Endothelial cell of umbilical vein (primary cell): ENCODE measurements around the gene UBD. TPM values are rescaled to one million over a fixed set of nuclear protein-coding genes. Genes with fewer than 3 reads are reported as not detected.

Experiments
- BruUV-seq: library from RNA; stranded (reverse); fragments of 400-500 nt; replicated peaks from 2 replicates; lab custom pipeline; 2021; lab: Mats Ljungman, UMichigan
- CTCF ChIA-PET: fragments of 300-600, 350-600 bp; sonication (Branson Sonifier 250); formaldehyde crosslinking; loops from one replicate; lab custom pipeline; 2021; ENCODE audit warnings: antibody characterized with exemption, inconsistent platforms; lab: Charles Lee
- POLR2A ChIA-PET: fragments of 300-600, 350-600 bp; sonication (Branson Sonifier 250); formaldehyde crosslinking; loops from one replicate; lab custom pipeline; 2021; ENCODE audit warnings: antibody characterized with exemption, inconsistent platforms; lab: Charles Lee
- DNase-seq: peaks from one replicate; pipeline ENCODE4 v3.0.0-alpha.2; 2011; ENCODE audit warnings: low read depth, low spot score
- FAIRE-seq: peaks from 2 replicates; lab custom pipeline; 2011; peaks lifted over from hg19 to GRCh38; lab: Jason Lieb, UNC
- H2AFZ ChIP-seq: 2 replicates; pipeline ENCODE4 v1.6.0; 2012; ENCODE audit warnings: low read depth, low read length, control low read depth, inconsistent platforms
- H3K27ac ChIP-seq: 2 replicates; pipeline ENCODE4 v1.5.1; 2011; ENCODE audit warnings: low read depth, mild to moderate bottlenecking, control low read depth, low read length, moderate library complexity; ENCODE audit not compliant: insufficient read depth
- H3K27me3 ChIP-seq, 2 experiments: 2 replicates each; pipeline versions ENCODE4 v1.6.0 to v1.6.1; 2011; ENCODE audit warnings: low read length in 2 of 2, mixed read lengths in 1 of 2; ENCODE audit not compliant: control insufficient read depth in 2 of 2, insufficient read depth in 2 of 2
- H3K36me3 ChIP-seq, 2 experiments: 2 replicates in 1 of 2; 3 replicates in 1 of 2; pipeline ENCODE4 v1.5.1; 2011; ENCODE audit warnings: low read length in 2 of 2, mild to moderate bottlenecking in 1 of 2, moderate library complexity in 1 of 2; ENCODE audit not compliant: control insufficient read depth in 2 of 2, insufficient read depth in 2 of 2; ENCODE audit errors: extremely low read depth in 1 of 2
- H3K4me1 ChIP-seq: 3 replicates; pipeline ENCODE4 v1.5.1; 2011; ENCODE audit warnings: mild to moderate bottlenecking, low read length; ENCODE audit not compliant: control insufficient read depth, insufficient read depth; ENCODE audit errors: extremely low read depth
- H3K4me2 ChIP-seq: 2 replicates; pipeline ENCODE4 v1.6.1; 2011; ENCODE audit warnings: low read length, control low read depth, mixed read lengths; ENCODE audit not compliant: insufficient read depth
- H3K4me3 ChIP-seq, 3 experiments: fragments of 200-600 bp in 1 of 3; sonication (generic), shearing (Covaris generic) in 1 of 3; replicated peaks in 1 of 3; 2 replicates each; pipeline ENCODE4 v1.5.1; 2011 to 2016; ENCODE audit warnings: control low read depth in 3 of 3, low read length in 3 of 3, mild to moderate bottlenecking in 2 of 3, inconsistent platforms in 1 of 3, low read depth in 1 of 3, moderate library complexity in 1 of 3; ENCODE audit not compliant: insufficient read depth in 1 of 3
- H3K79me2 ChIP-seq: 2 replicates; pipeline ENCODE4 v1.6.0; 2012; ENCODE audit warnings: low read length, inconsistent platforms; ENCODE audit not compliant: control insufficient read depth, insufficient read depth
- H3K9ac ChIP-seq: replicated peaks from 2 replicates; pipeline ENCODE3; 2011; ENCODE audit warnings: low read length, control low read depth; ENCODE audit not compliant: insufficient read depth; ENCODE audit errors: extremely low read depth
- H3K9me1 ChIP-seq: replicated peaks from 3 replicates; pipeline ENCODE4 v1.6.0; 2011; ENCODE audit warnings: mild to moderate bottlenecking, low read length; ENCODE audit not compliant: control insufficient read depth, insufficient read depth; ENCODE audit errors: extremely low read depth
- H3K9me3 ChIP-seq: replicated peaks from 2 replicates; pipeline ENCODE4 v1.5.1; 2012; ENCODE audit warnings: low read length, inconsistent platforms; ENCODE audit not compliant: control insufficient read depth, insufficient read depth
- H4K20me1 ChIP-seq: replicated peaks from 2 replicates; pipeline ENCODE3; 2011; ENCODE audit warnings: mild to moderate bottlenecking, low read length; ENCODE audit not compliant: control insufficient read depth, insufficient read depth; ENCODE audit errors: extremely low read depth
- CTCF ChIP-seq, 2 donors: IDR thresholded peaks; 1 replicate in 1 of 2; 2 replicates in 1 of 2; pipeline ENCODE4 v1.5.1; 2011; ENCODE audit warnings: low read length in 2 of 2, mild to moderate bottlenecking in 2 of 2, moderate library complexity in 2 of 2, control low read depth in 1 of 2, inconsistent platforms in 1 of 2, low read depth in 1 of 2; ENCODE audit not compliant: insufficient read depth in 1 of 2; ENCODE audit errors: extremely low read depth in 1 of 2
- EZH2 ChIP-seq: IDR thresholded peaks from 2 replicates; pipeline ENCODE4 v1.6.1; 2012; ENCODE audit warnings: borderline replicate concordance, low read depth, mild to moderate bottlenecking, moderate library complexity, low read length, inconsistent platforms; ENCODE audit not compliant: severe bottlenecking
- FOS ChIP-seq: IDR thresholded peaks from 2 replicates; pipeline ENCODE4 v1.6.1; 2011; ENCODE audit warnings: mild to moderate bottlenecking, low read length, moderate library complexity, borderline replicate concordance; ENCODE audit not compliant: insufficient read depth
- GATA2 ChIP-seq: IDR thresholded peaks from 2 replicates; pipeline ENCODE4 v1.7.0; 2011; ENCODE audit warnings: low read depth, mild to moderate bottlenecking, moderate library complexity, mixed read lengths, low read length; ENCODE audit not compliant: insufficient read length, insufficient read depth
- JUN ChIP-seq: IDR thresholded peaks from 2 replicates; pipeline ENCODE4 v1.6.1; 2011; ENCODE audit warnings: borderline replicate concordance, low read depth; ENCODE audit not compliant: insufficient read length, insufficient read depth
- MYC ChIP-seq: IDR thresholded peaks from one replicate; pipeline ENCODE4 v1.6.1; 2011; ENCODE audit warnings: mild to moderate bottlenecking, low read depth, low read length
- POLR2A ChIP-seq: IDR thresholded peaks from 2 replicates; pipeline ENCODE4 v1.6.1; 2012; ENCODE audit warnings: low read depth, mild to moderate bottlenecking, control low read depth, low read length
- POLR2AphosphoS5 ChIP-seq: IDR thresholded peaks from 2 replicates; pipeline ENCODE4 v1.6.1; 2012; ENCODE audit warnings: low read depth, mild to moderate bottlenecking, control low read depth, low read length, moderate library complexity; ENCODE audit not compliant: insufficient read depth
- dilution Hi-C: fragments of 300-500 bp; cut with MboI; formaldehyde crosslinking; loops from one replicate; pipeline ENCODE4 v1.15.0; 2019; ENCODE audit warnings: low sequenced_read_pairs; ENCODE audit not compliant: extremely low pct_ligation_motif_present
- intact Hi-C: fragments of 100-400 bp; cut with micrococcal nuclease; formaldehyde crosslinking; loops from one replicate; pipeline ENCODE4 v1.10.0; 2022
- polyA plus RNA-seq, 4 experiments: library from polyadenylated mRNA; depleted of rRNA in 3 of 4; stranded (reverse) in 3 of 4; unstranded in 1 of 4; fragments of >200 nt; gene quantifications; 2 replicates each; pipeline versions ENCODE4 v1.2.1 to v1.2.3, GENCODE V29; 2011 to 2012; ENCODE audit warnings: missing spikeins in 1 of 4
- total RNA-seq: library from RNA; stranded (reverse); gene quantifications from 2 replicates; pipeline ENCODE4 v1.2.3, GENCODE V29; 2021
- TF ChIP-seq, protein P1 (sequence below): IDR thresholded peaks from 2 replicates; pipeline ENCODE4 v1.6.1; 2011; ENCODE audit not compliant: insufficient read depth, insufficient read length

The UBD gene
- total and polyA plus RNA-seq, 2 donors (not counting 3 experiments of a cell fraction or from before 2014, with no cell fraction given): 0.10 to 0.31 TPM

- Histone ChIP-seq H4K20me1 (no peaks in the 10 kb centered on the region), H3K4me3 (no peak overlapping the region), H3K9me3 (no peaks in the 10 kb centered on the region), H3K79me2 (no peaks in the 10 kb centered on the region), H3K4me1 (no peaks in the 10 kb centered on the region), H3K27me3 (no peaks in the 10 kb centered on the region), H3K4me2 (no peak overlapping the region), H3K9me1 (no peaks in the 10 kb centered on the region), H3K27ac (no peak overlapping the region), H3K9ac (no peak overlapping the region), H2AFZ (no peak overlapping the region), H3K36me3 (no peaks in the 10 kb centered on the region)
- BruUV-seq: no TSS peak
- ChIA-PET CTCF (no interaction called here), POLR2A (no interaction called here)
- dilution Hi-C loops: no loop called here
- FAIRE-seq (no peak), DNase-seq (no peak)
- TF ChIP-seq GATA2 (no peak), CTCF (IDR thresholded peaks at IDR 0.05; ENCODE audit: extremely low read depth in 1 of 2, insufficient read depth in 1 of 2, low read depth in 1 of 2, low read length in 2 of 2) (no peak), JUN (no peak), EZH2 (no peak)
- intact Hi-C loops: no loop called here
These were observed 38.7 kb upstream of the UBD start for GRCh38 chr6:29598172-29598747.

- no peaks in the 10 kb centered on the region for H3K9me1 ChIP-seq
- no peaks in the 10 kb centered on the region for H3K9me3 ChIP-seq
- BruUV-seq: no TSS peak
- H3K4me2 ChIP-seq: no peak overlapping the region
- no peak overlapping the region for H3K27ac ChIP-seq
- TF ChIP-seq GATA2: no peak
- no peak for TF ChIP-seq CTCF (IDR thresholded peaks at IDR 0.05; ENCODE audit: extremely low read depth in 1 of 2, insufficient read depth in 1 of 2, low read depth in 1 of 2, low read length in 2 of 2)
- no peak for TF ChIP-seq POLR2A
- no peak for TF ChIP-seq POLR2AphosphoS5
- no peak for TF ChIP-seq FOS
- no peak for TF ChIP-seq JUN
- TF ChIP-seq, protein P1, sequence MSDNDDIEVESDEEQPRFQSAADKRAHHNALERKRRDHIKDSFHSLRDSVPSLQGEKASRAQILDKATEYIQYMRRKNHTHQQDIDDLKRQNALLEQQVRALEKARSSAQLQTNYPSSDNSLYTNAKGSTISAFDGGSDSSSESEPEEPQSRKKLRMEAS: no peak
- TF ChIP-seq EZH2: no peak
- no peak for TF ChIP-seq MYC
- no peak for DNase-seq
- no peak overlapping the region for H3K9ac ChIP-seq
- no peak for FAIRE-seq
- intact Hi-C loops (no loop called here), dilution Hi-C loops (no loop called here)
- no peaks in the 10 kb centered on the region for H3K27me3 ChIP-seq
- no peaks in the 10 kb centered on the region for H3K4me1 ChIP-seq
- no peak overlapping the region for H3K4me3 ChIP-seq
- ChIA-PET CTCF (interaction anchor here (0.6 to 1.1 kb wide), 2 partner anchors 13 to 55 kb away, joined by 3 to 4 read pairs; no protein-coding TSS in a partner anchor), POLR2A (no interaction called here)
- no peaks in the 10 kb centered on the region for H3K36me3 ChIP-seq
- no peaks in the 10 kb centered on the region for H4K20me1 ChIP-seq
- H3K79me2 ChIP-seq: no peaks in the 10 kb centered on the region
- H2AFZ ChIP-seq: no peak overlapping the region
These were observed 37.7 kb upstream of the UBD start for GRCh38 chr6:29597184-29597583.
